Progenitor cell of endocrine pancreas (in vitro differentiated cells): Measurements from ENCODE around the gene PDE7B. TPM values are rescaled to one million over a fixed set of nuclear protein-coding genes. Genes with fewer than 3 reads are reported as not detected.
"Not testable (repeated sequence)": the region's sequence is repeated elsewhere in the genome, so short reads cannot be mapped to it uniquely, and the experiment has no call there.

Experiments used
- DNase-seq: peaks from one replicate; pipeline ENCODE4 v3.0.0; 2021; ENCODE audit warnings: low spot score; ENCODE audit not compliant: unreplicated experiment
- H3K27ac Mint-ChIP-seq: 2 replicates; pipeline ENCODE4 v1.8.0; 2021; ENCODE audit warnings: mild to moderate bottlenecking, moderate library complexity, mixed read lengths
- H3K27me3 Mint-ChIP-seq: 2 replicates; pipeline ENCODE4 v1.8.0; 2021; ENCODE audit warnings: mixed read lengths
- H3K36me3 Mint-ChIP-seq: 2 replicates; pipeline ENCODE4 v1.8.0; 2022; ENCODE audit warnings: mixed read lengths; ENCODE audit not compliant: insufficient read depth
- H3K4me1 Mint-ChIP-seq: 2 replicates; pipeline ENCODE4 v1.8.0; 2021; ENCODE audit warnings: low read depth, mixed read lengths
- H3K4me3 Mint-ChIP-seq: 2 replicates; pipeline ENCODE4 v1.8.0; 2021; ENCODE audit warnings: low read depth, mild to moderate bottlenecking, moderate library complexity, mixed read lengths
- H3K9me3 Mint-ChIP-seq: 2 replicates; pipeline ENCODE4 v1.8.0; 2021; ENCODE audit warnings: low read depth, mixed read lengths
- CTCF ChIP-seq: fragments of 200-600 bp; sonication (generic); IDR thresholded peaks from one replicate; pipeline ENCODE4 v1.5.0; 2021; ENCODE audit warnings: antibody characterized with exemption, mild to moderate bottlenecking; ENCODE audit not compliant: unreplicated experiment
- total RNA-seq: library from RNA; stranded (reverse); gene quantifications from 2 replicates; pipeline ENCODE4 v1.2.1, GENCODE V29; 2021

The PDE7B gene
- total RNA-seq, 1 donor from 2014 or later: 0.07 TPM

- Mint-ChIP-seq H3K4me3 (no peak overlapping the region), H3K9me3 (peaks cover 10% of the 10 kb centered on the region), H3K4me1 (peaks cover 17% of the 10 kb centered on the region), H3K36me3 (no peaks in the 10 kb centered on the region), H3K27me3 (no peaks in the 10 kb centered on the region), H3K27ac (no peak overlapping the region)
- no peak for DNase-seq
- no peak for TF ChIP-seq CTCF
Measured at GRCh38 chr6:136103763-136104311, 252.3 kb downstream of the PDE7B start.

GRCh38 chr6:136104556-136104955, 253.1 kb downstream of the PDE7B start:
- Mint-ChIP-seq H3K4me1 (peaks cover 17% of the 10 kb centered on the region), H3K27ac (no peak overlapping the region), H3K36me3 (no peaks in the 10 kb centered on the region), H3K27me3 (no peaks in the 10 kb centered on the region), H3K4me3 (no peak overlapping the region), H3K9me3 (peaks cover 10% of the 10 kb centered on the region)
- no peak for DNase-seq
- TF ChIP-seq CTCF: no peak

- peaks cover 17% of the 10 kb centered on the region for H3K4me1 Mint-ChIP-seq
- not testable (repeated sequence) for H3K9me3 Mint-ChIP-seq, H3K36me3 Mint-ChIP-seq, H3K4me3 Mint-ChIP-seq, H3K27me3 Mint-ChIP-seq, H3K27ac Mint-ChIP-seq, DNase-seq
Measured at GRCh38 chr6:136105797-136106196, 254.3 kb downstream of the PDE7B start.

- no peak for TF ChIP-seq CTCF
- Mint-ChIP-seq H3K27ac (no peak overlapping the region), H3K4me3 (no peak overlapping the region), H3K4me1 (peaks cover 15% of the 10 kb centered on the region), H3K36me3 (no peaks in the 10 kb centered on the region), H3K27me3 (no peaks in the 10 kb centered on the region), H3K9me3 (no peaks in the 10 kb centered on the region)
- DNase-seq: no peak
Measured at GRCh38 chr6:136108361-136108945, 257.0 kb downstream of the PDE7B start.

- DNase-seq: no peak
- TF ChIP-seq CTCF: no peak
- Mint-ChIP-seq H3K4me3 (no peak overlapping the region), H3K27me3 (no peaks in the 10 kb centered on the region), H3K9me3 (no peaks in the 10 kb centered on the region), H3K27ac (no peak overlapping the region), H3K36me3 (no peaks in the 10 kb centered on the region), H3K4me1 (peaks cover 21% of the 10 kb centered on the region)
Measured at GRCh38 chr6:136111831-136112230, 260.3 kb downstream of the PDE7B start.

- H3K4me1 Mint-ChIP-seq: peaks cover 21% of the 10 kb centered on the region
- no peak for TF ChIP-seq CTCF
- no peaks in the 10 kb centered on the region for H3K36me3 Mint-ChIP-seq
- H3K4me3 Mint-ChIP-seq: no peak overlapping the region
- H3K27ac Mint-ChIP-seq: no peak overlapping the region
- no peaks in the 10 kb centered on the region for H3K9me3 Mint-ChIP-seq
- DNase-seq: no peak
- no peaks in the 10 kb centered on the region for H3K27me3 Mint-ChIP-seq
Measured at GRCh38 chr6:136112262-136112661, 260.8 kb downstream of the PDE7B start.
